Sigmoid colon (tissue), 7 donors: ENCODE measurements around the gene ZNF396. TPM values are rescaled to one million over a fixed set of nuclear protein-coding genes. Genes with fewer than 3 reads are reported as not detected.

ENCODE experiments used
- DNase-seq: peaks from one replicate; pipeline ENCODE4 v3.0.0-alpha.2; 2019
- H3K27ac ChIP-seq, 4 donors: fragments of 200-600 bp; sonication (generic); one replicate each; pipeline ENCODE4 v1.5.1; 2016 to 2019; ENCODE audit warnings: mild to moderate bottlenecking in 1 of 4
- H3K27me3 ChIP-seq, 3 donors: fragments of 200-600 bp; sonication (generic); one replicate each; pipeline ENCODE4 v1.5.1; 2019; ENCODE audit warnings: mild to moderate bottlenecking in 1 of 3
- H3K36me3 ChIP-seq, 4 donors: fragments of 200-600 bp; sonication (generic); one replicate each; pipeline ENCODE4 v1.5.1; 2016 to 2019
- H3K4me1 ChIP-seq, 4 donors: fragments of 200-600 bp; sonication (generic); one replicate each; pipeline ENCODE4 v1.5.1; 2017 to 2019
- H3K4me3 ChIP-seq, 4 donors: fragments of 200-600 bp; sonication (generic); one replicate each; pipeline ENCODE4 v1.5.1; 2017 to 2019; ENCODE audit warnings: mild to moderate bottlenecking in 2 of 4, moderate library complexity in 1 of 4
- H3K9me3 ChIP-seq, 4 donors: fragments of 200-600 bp in 3 of 4; sonication (generic) in 3 of 4; one replicate each; pipeline versions ENCODE4 v1.5.1 to v1.6.1; 2013 to 2019
- CTCF ChIP-seq, 4 experiments: fragments of 450-650 bp in 3 of 4; fragments of 200-600 bp in 1 of 4; IDR thresholded peaks; one replicate each; pipeline ENCODE4 v1.5.1; 2016 to 2019; ENCODE audit warnings: antibody characterized with exemption in 4 of 4, mild to moderate bottlenecking in 3 of 4, moderate library complexity in 2 of 4
- EP300 ChIP-seq, 4 donors: sonication (generic); formaldehyde crosslinking; IDR thresholded peaks; one replicate each; pipeline ENCODE4 v1.6.1; 2017; ENCODE audit warnings: antibody characterized with exemption in 4 of 4
- POLR2A ChIP-seq, 2 donors: fragments of 450-650 bp; IDR thresholded peaks; one replicate each; pipeline ENCODE4 v1.6.1; 2016; ENCODE audit warnings: antibody characterized with exemption in 2 of 2, mild to moderate bottlenecking in 2 of 2, moderate library complexity in 2 of 2
- POLR2AphosphoS5 ChIP-seq, 4 donors: sonication (generic); formaldehyde crosslinking; IDR thresholded peaks; one replicate each; pipeline ENCODE4 v1.6.1; 2017; ENCODE audit warnings: antibody characterized with exemption in 4 of 4
- WGBS, 2 donors: extraction: QIAGEN DNeasy Blood & Tissue Kit; methylation state at CpG; one replicate each; pipeline ENCODE4 v1.1.7; 2013; 5-methylcytosine and 5-hydroxymethylcytosine counted together
- intact Hi-C: fragments of 100-400 bp; cut with DNase I; formaldehyde crosslinking; loops from one replicate; pipeline ENCODE4 v1.15.1; 2023
- polyA plus RNA-seq, 3 donors: library from polyadenylated mRNA; stranded (reverse); fragments of 200-250 nt; gene quantifications; one replicate each; pipeline ENCODE4 v1.2.3, GENCODE V29; 2013
- total RNA-seq, 4 donors: library from RNA; depleted of rRNA; stranded (reverse); fragments of >200 nt; gene quantifications; one replicate each; pipeline ENCODE4 v1.1.0, GENCODE V29; 2016
- donor health status: healthy with polysubstance abuse.
- donor health status: Bipolar disorder and iron deficiency.
- donor health status: healthy.

ZNF396 gene
- total and polyA plus RNA-seq, 7 donors: 1.6 to 3.3 (median 1.9) TPM

- TF ChIP-seq POLR2A (IDR thresholded peaks at IDR 0.05) (no peak), EP300 (IDR thresholded peaks at IDR 0.05) (no peak), POLR2AphosphoS5 (IDR thresholded peaks at IDR 0.05) (no peak), CTCF (IDR thresholded peaks at IDR 0.05) (no peak)
- peaks cover 0 to 26% (median 12%) of the 10 kb centered on the region in 4 donors for H3K36me3 ChIP-seq
- H3K4me3 ChIP-seq: no peak overlapping the region
- intact Hi-C loops: no loop called here
- no peaks in the 10 kb centered on the region for H3K9me3 ChIP-seq
- H3K27me3 ChIP-seq: no peaks in the 10 kb centered on the region
- H3K27ac ChIP-seq: no peak overlapping the region
- no peaks in the 10 kb centered on the region for H3K4me1 ChIP-seq
- DNase-seq: no peak
Observed at GRCh38 chr18:35328868-35329267, 48.3 kb downstream of the ZNF396 start.

GRCh38 chr18:35326695-35327387 is 50.3 kb downstream of the ZNF396 start:
- Histone ChIP-seq H3K4me3 (no peak overlapping the region), H3K36me3 (peaks cover 0 to 6% (median 3%) of the 10 kb centered on the region in 4 donors), H3K27ac (no peak overlapping the region), H3K9me3 (no peaks in the 10 kb centered on the region), H3K4me1 (no peaks in the 10 kb centered on the region), H3K27me3 (no peaks in the 10 kb centered on the region)
- DNase-seq: no peak
- WGBS, 2 donors: 59 to 74% methylated on average over 3 of the region's 3 CpGs
- TF ChIP-seq POLR2A (IDR thresholded peaks at IDR 0.05) (no peak), CTCF (IDR thresholded peaks at IDR 0.05) (no peak), EP300 (IDR thresholded peaks at IDR 0.05) (no peak), POLR2AphosphoS5 (IDR thresholded peaks at IDR 0.05) (no peak)
- intact Hi-C loops: no loop called here

- H3K36me3 ChIP-seq: no peaks in the 10 kb centered on the region
- no peaks in the 10 kb centered on the region for H3K9me3 ChIP-seq
- TF ChIP-seq POLR2AphosphoS5 (IDR thresholded peaks at IDR 0.05): no peak
- TF ChIP-seq POLR2A (IDR thresholded peaks at IDR 0.05): no peak
- TF ChIP-seq EP300 (IDR thresholded peaks at IDR 0.05): no peak
- DNase-seq: no peak
- intact Hi-C loops: no loop called here
- no peak overlapping the region for H3K4me3 ChIP-seq
- 55 to 78% methylated on average over 2 of the region's 2 CpGs for WGBS, 2 donors
- no peaks in the 10 kb centered on the region for H3K27me3 ChIP-seq
- no peaks in the 10 kb centered on the region for H3K4me1 ChIP-seq
- H3K27ac ChIP-seq: no peak overlapping the region
Observed at GRCh38 chr18:35324926-35325655, 52.0 kb downstream of the ZNF396 start.

GRCh38 chr18:35322486-35323458 is 54.4 kb downstream of the ZNF396 start:
- no peak for TF ChIP-seq POLR2AphosphoS5 (IDR thresholded peaks at IDR 0.05)
- TF ChIP-seq CTCF (IDR thresholded peaks at IDR 0.05): no peak
- no peak for TF ChIP-seq EP300 (IDR thresholded peaks at IDR 0.05)
- TF ChIP-seq POLR2A (IDR thresholded peaks at IDR 0.05): no peak
- Histone ChIP-seq H3K4me1 (no peaks in the 10 kb centered on the region), H3K4me3 (no peak overlapping the region), H3K27me3 (no peaks in the 10 kb centered on the region), H3K36me3 (no peaks in the 10 kb centered on the region), H3K27ac (no peak overlapping the region), H3K9me3 (no peaks in the 10 kb centered on the region)
- 65 to 81% methylated on average over 3 of the region's 3 CpGs for WGBS, 2 donors
- intact Hi-C loops: no loop called here
- DNase-seq: no peak

Other genes with a start within 250 kb of the ZNF396 start
- gene ZNF397, start 136.3 kb downstream of the ZNF396 start, total RNA-seq: 10 to 100 TPM; 25.5 to 33.2 (median 31.5) TPM
- gene ZNF397, start 136.3 kb downstream of the ZNF396 start, polyA plus RNA-seq: 10 to 100 TPM in 1 of 3 donors, 1 to 10 TPM in 2; 7.8 to 14.7 (median 8.3) TPM
- 10 to 100 TPM; 12.5 to 25.8 (median 18.6) TPM for gene ZSCAN30, start 87.1 kb downstream of the ZNF396 start, total RNA-seq
- 1 to 10 TPM; 2.5 to 7.5 (median 4.2) TPM for gene ZSCAN30, start 87.1 kb downstream of the ZNF396 start, polyA plus RNA-seq
- gene ZNF24, start 32.9 kb downstream of the ZNF396 start, total RNA-seq: 10 to 100 TPM; 32.4 to 49.4 (median 42.9) TPM
- 10 to 100 TPM; 12.0 to 15.5 (median 14.6) TPM for gene ZNF24, start 32.9 kb downstream of the ZNF396 start, polyA plus RNA-seq
- gene INO80C, start 120.6 kb upstream of the ZNF396 start, total RNA-seq: 10 to 100 TPM in 1 of 4 donors, 1 to 10 TPM in 3; 3.7 to 25.5 (median 5.2) TPM
- gene INO80C, start 120.6 kb upstream of the ZNF396 start, polyA plus RNA-seq: 10 to 100 TPM; 34.8 to 44.9 (median 36.3) TPM
- 10 to 100 TPM; 25.8 to 33.9 (median 30.0) TPM for gene GALNT1, start 204.4 kb upstream of the ZNF396 start, total RNA-seq
- 10 to 100 TPM; 21.5 to 33.2 (median 22.2) TPM for gene GALNT1, start 204.4 kb upstream of the ZNF396 start, polyA plus RNA-seq